GM19239 (cell line): ENCODE results near the gene GDPD3.
"Not testable (repeated sequence)": the region's sequence is repeated elsewhere in the genome, so short reads cannot be mapped to it uniquely, and the experiment has no call there.

ENCODE experiments used
- DNase-seq: peaks from one replicate; pipeline ENCODE4 v3.0.0; 2011; ENCODE audit warnings: low spot score; ENCODE audit not compliant: insufficient read length
- FAIRE-seq: peaks from 2 replicates; lab custom pipeline; 2011; peaks lifted over from hg19 to GRCh38; lab: Jason Lieb, UNC

Gene GDPD3

GRCh38 chr16:30125690-30126089, 12.4 kb upstream of the GDPD3 start:
- not testable (repeated sequence) for FAIRE-seq, DNase-seq

- FAIRE-seq (no peak), DNase-seq (no peak)
These were observed 11.6 kb upstream of the GDPD3 start for GRCh38 chr16:30124985-30125379.

GRCh38 chr16:30122604-30123160, 9.3 kb upstream of the GDPD3 start:
- DNase-seq (no peak), FAIRE-seq (no peak)

- DNase-seq: no peak
- FAIRE-seq: no peak
These were observed 8.6 kb upstream of the GDPD3 start for GRCh38 chr16:30121741-30122571.

GRCh38 chr16:30120340-30121105, 7.2 kb upstream of the GDPD3 start:
- DNase-seq (no peak), FAIRE-seq (no peak)

GRCh38 chr16:30119428-30119827, 6.1 kb upstream of the GDPD3 start:
- no peak for FAIRE-seq
- no peak for DNase-seq

GRCh38 chr16:30117768-30118167, 4.4 kb upstream of the GDPD3 start:
- DNase-seq: no peak
- FAIRE-seq: no peak

- FAIRE-seq: no peak
These were observed 3.2 kb upstream of the GDPD3 start for GRCh38 chr16:30116291-30117207.

GRCh38 chr16:30115238-30115637, 1.9 kb upstream of the GDPD3 start:
- FAIRE-seq: no peak
- DNase-seq: no peak

More at GRCh38 chr16:30116291-30117207, 3.2 kb upstream of the GDPD3 start:
- DNase-seq: no peak

GRCh38 chr16:30114833-30115232, 1.5 kb upstream of the GDPD3 start:
- not testable (repeated sequence) for DNase-seq, FAIRE-seq

GRCh38 chr16:30114411-30114810, 1.1 kb upstream of the GDPD3 start:
- no peak for FAIRE-seq

GRCh38 chr16:30113711-30114333, 485 bp upstream of the GDPD3 start:
- DNase-seq (no peak), FAIRE-seq (no peak)

More at GRCh38 chr16:30114411-30114810, 1.1 kb upstream of the GDPD3 start:
- no peak for DNase-seq

- FAIRE-seq (no peak), DNase-seq (peak; percentile 74)
These were observed 923 bp downstream of the GDPD3 start for GRCh38 chr16:30112197-30113030.

- no peak for FAIRE-seq
- no peak for DNase-seq
These were observed 2.7 kb downstream of the GDPD3 start for GRCh38 chr16:30110661-30111060.

- DNase-seq (no peak), FAIRE-seq (no peak)
These were observed 5.1 kb downstream of the GDPD3 start for GRCh38 chr16:30108059-30108850.

GRCh38 chr16:30104492-30104891, 8.8 kb downstream of the GDPD3 start:
- DNase-seq: no peak
- FAIRE-seq: no peak

- DNase-seq (no peak), FAIRE-seq (no peak)
These were observed 9.2 kb downstream of the GDPD3 start for GRCh38 chr16:30104090-30104489.
